ENCODE results near the gene CDH4. TPM values are rescaled to one million over a fixed set of nuclear protein-coding genes. Genes with fewer than 3 reads are reported as not detected.

Gene CDH4
- total and polyA plus RNA-seq, 9 of the 15 experiments (the other 6 are each of a cell fraction or from before 2014, with no cell fraction given): 0.04 TPM; not detected in 8

DNA sequence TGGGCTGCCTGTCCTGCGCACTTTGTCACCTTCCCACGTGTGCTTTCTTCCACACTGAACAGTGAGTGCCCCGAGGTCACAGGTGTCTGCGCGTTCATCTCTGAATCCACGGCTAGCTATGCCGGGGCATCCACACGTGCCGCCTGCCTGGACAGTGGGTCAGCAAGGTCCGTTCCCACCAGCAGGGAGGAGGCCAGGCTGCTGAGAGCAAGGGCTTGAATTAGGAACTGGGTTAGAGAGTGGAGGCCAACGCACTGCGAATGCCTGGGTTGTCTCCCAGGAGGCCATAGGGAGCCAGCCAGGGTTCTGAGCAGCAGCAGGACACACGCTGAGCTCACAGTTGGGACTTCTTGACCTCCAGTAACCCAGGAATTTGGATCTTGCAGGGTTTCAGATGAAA is 565.5 kb downstream of the CDH4 start:
- Histone ChIP-seq H3K9ac (ENCODE audit: insufficient read depth in 1 of 2, low read depth in 2 of 2, low read length in 2 of 2) (no peak overlapping the region), H3K36me3 (ENCODE audit: control insufficient read depth, insufficient read depth, low read length) (no peaks in the 10 kb centered on the region), H3K9me3 (replicated peaks; ENCODE audit: control insufficient read depth, insufficient read depth, low read depth, low read length) (no peaks in the 10 kb centered on the region), H3K4me2 (ENCODE audit: insufficient read depth, low read length) (no peak overlapping the region), H3K4me1 (replicated peaks in 1 of 2; ENCODE audit: control insufficient read depth in 2 of 2, insufficient read depth in 2 of 2, low read length in 2 of 2) (no peaks in the 10 kb centered on the region), H3K4me3 (no peak overlapping the region), H4K20me1 (replicated peaks; ENCODE audit: control insufficient read depth, insufficient read depth, low read length) (peaks cover 3% of the 10 kb centered on the region; the same call in 1 of the 2 replicates), H2AFZ (ENCODE audit: low read depth, low read length) (no peak overlapping the region), H3K27me3 (ENCODE audit: control insufficient read depth in 2 of 2, insufficient read depth in 2 of 2, low read length in 2 of 2) (peaks cover 26 to 77% of the 10 kb centered on the region in 2 experiments; a peak in 4 of 5 replicates), H3K27ac (ENCODE audit: extremely low read depth, low read depth, low read length) (no peak overlapping the region), H3K9me1 (ENCODE audit: control insufficient read depth, insufficient read depth, low read length) (no peaks in the 10 kb centered on the region), H3K79me2 (ENCODE audit: control insufficient read depth, insufficient read depth, low read length) (no peaks in the 10 kb centered on the region)
- BruUV-seq (replicated peaks): no TSS peak
- in situ Hi-C loops (cut with MboI): no loop called here
- DNase-seq (ENCODE audit: extremely low read depth in 1 of 4, low spot score in 3 of 4): no peak
- no peak for FAIRE-seq
- CTCF ChIA-PET (ENCODE audit: low intra/inter-chr PET ratio): no interaction called here
- TF ChIP-seq, protein P1, sequence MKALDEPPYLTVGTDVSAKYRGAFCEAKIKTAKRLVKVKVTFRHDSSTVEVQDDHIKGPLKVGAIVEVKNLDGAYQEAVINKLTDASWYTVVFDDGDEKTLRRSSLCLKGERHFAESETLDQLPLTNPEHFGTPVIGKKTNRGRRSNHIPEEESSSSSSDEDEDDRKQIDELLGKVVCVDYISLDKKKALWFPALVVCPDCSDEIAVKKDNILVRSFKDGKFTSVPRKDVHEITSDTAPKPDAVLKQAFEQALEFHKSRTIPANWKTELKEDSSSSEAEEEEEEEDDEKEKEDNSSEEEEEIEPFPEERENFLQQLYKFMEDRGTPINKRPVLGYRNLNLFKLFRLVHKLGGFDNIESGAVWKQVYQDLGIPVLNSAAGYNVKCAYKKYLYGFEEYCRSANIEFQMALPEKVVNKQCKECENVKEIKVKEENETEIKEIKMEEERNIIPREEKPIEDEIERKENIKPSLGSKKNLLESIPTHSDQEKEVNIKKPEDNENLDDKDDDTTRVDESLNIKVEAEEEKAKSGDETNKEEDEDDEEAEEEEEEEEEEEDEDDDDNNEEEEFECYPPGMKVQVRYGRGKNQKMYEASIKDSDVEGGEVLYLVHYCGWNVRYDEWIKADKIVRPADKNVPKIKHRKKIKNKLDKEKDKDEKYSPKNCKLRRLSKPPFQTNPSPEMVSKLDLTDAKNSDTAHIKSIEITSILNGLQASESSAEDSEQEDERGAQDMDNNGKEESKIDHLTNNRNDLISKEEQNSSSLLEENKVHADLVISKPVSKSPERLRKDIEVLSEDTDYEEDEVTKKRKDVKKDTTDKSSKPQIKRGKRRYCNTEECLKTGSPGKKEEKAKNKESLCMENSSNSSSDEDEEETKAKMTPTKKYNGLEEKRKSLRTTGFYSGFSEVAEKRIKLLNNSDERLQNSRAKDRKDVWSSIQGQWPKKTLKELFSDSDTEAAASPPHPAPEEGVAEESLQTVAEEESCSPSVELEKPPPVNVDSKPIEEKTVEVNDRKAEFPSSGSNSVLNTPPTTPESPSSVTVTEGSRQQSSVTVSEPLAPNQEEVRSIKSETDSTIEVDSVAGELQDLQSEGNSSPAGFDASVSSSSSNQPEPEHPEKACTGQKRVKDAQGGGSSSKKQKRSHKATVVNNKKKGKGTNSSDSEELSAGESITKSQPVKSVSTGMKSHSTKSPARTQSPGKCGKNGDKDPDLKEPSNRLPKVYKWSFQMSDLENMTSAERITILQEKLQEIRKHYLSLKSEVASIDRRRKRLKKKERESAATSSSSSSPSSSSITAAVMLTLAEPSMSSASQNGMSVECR (CRISPR knock-in tag; IDR thresholded peaks at IDR 0.05): no peak
- TF ChIP-seq MYNN (IDR thresholded peaks at IDR 0.05): no peak
- TF ChIP-seq MYNN (CRISPR knock-in tag; IDR thresholded peaks at IDR 0.05): no peak
- TF ChIP-seq SIRT6 (IDR thresholded peaks at IDR 0.05; ENCODE audit: low read depth, low read length): no peak
- TF ChIP-seq ZKSCAN8 (CRISPR knock-in tag; IDR thresholded peaks at IDR 0.05): no peak
- no peak for TF ChIP-seq ZNF121 (CRISPR knock-in tag; conservative IDR thresholded peaks at IDR 0.05)
- no peak for TF ChIP-seq E4F1 (CRISPR knock-in tag; IDR thresholded peaks at IDR 0.05; ENCODE audit: borderline replicate concordance)
- intact Hi-C loops (cut with micrococcal nuclease): no loop called here
- POLR2A ChIA-PET: interaction anchor here (0.9 kb wide), 1 partner anchor 8 kb away, joined by 3 read pairs; no protein-coding TSS in a partner anchor
- WGBS (ENCODE audit: insufficient coverage, low coverage, missing lambda C conversion rate): 0% methylated on average over 12 of the region's 13 CpGs
- ATAC-seq: no peak
